ENCODE measurements around the gene ATG16L2.

Gene ATG16L2

GRCh38 chr11:72814286-72815109, at the start of gene ATG16L2:
ATG16L2 (plus strand) TSS chr11:72814411; CDS start chr11:72814446, 35 bp downstream.
- DNase-seq (ENCODE audit: low spot score): peak; percentile 95

GRCh38 chr11:72764503-72764902, 49.7 kb upstream of the ATG16L2 start:
- DNase-seq (ENCODE audit: low spot score): peak; percentile 86

GRCh38 chr11:72766152-72766902, 47.9 kb upstream of the ATG16L2 start:
- DNase-seq (ENCODE audit: low spot score): no peak

GRCh38 chr11:72767203-72768062, 46.8 kb upstream of the ATG16L2 start:
- no peak for DNase-seq (ENCODE audit: low spot score)

GRCh38 chr11:72768581-72768980, 45.6 kb upstream of the ATG16L2 start:
- no peak for DNase-seq (ENCODE audit: low spot score)

GRCh38 chr11:72769680-72770079, 44.5 kb upstream of the ATG16L2 start:
- no peak for DNase-seq (ENCODE audit: low spot score)

GRCh38 chr11:72770799-72771198, 43.4 kb upstream of the ATG16L2 start:
- DNase-seq (ENCODE audit: low spot score): no peak

GRCh38 chr11:72771507-72771906, 42.7 kb upstream of the ATG16L2 start:
- DNase-seq (ENCODE audit: low spot score): no peak

GRCh38 chr11:72772059-72772458, 42.2 kb upstream of the ATG16L2 start:
- DNase-seq (ENCODE audit: low spot score): no peak

- DNase-seq (ENCODE audit: low spot score): no peak
Measured at GRCh38 chr11:72773291-72773690, 40.9 kb upstream of the ATG16L2 start.

GRCh38 chr11:72773696-72774095, 40.5 kb upstream of the ATG16L2 start:
- no peak for DNase-seq (ENCODE audit: low spot score)

- DNase-seq (ENCODE audit: low spot score): no peak
Measured at GRCh38 chr11:72774499-72774898, 39.7 kb upstream of the ATG16L2 start.

- DNase-seq (ENCODE audit: low spot score): no peak
Measured at GRCh38 chr11:72775288-72776110, 38.7 kb upstream of the ATG16L2 start.

GRCh38 chr11:72776117-72776843, 37.9 kb upstream of the ATG16L2 start:
- DNase-seq (ENCODE audit: low spot score): no peak

GRCh38 chr11:72776844-72777754, 37.1 kb upstream of the ATG16L2 start:
- peak; percentile 56 for DNase-seq (ENCODE audit: low spot score)

GRCh38 chr11:72777755-72778278, 36.4 kb upstream of the ATG16L2 start:
- DNase-seq (ENCODE audit: low spot score): no peak

- DNase-seq (ENCODE audit: low spot score): no peak
Measured at GRCh38 chr11:72778535-72779494, 35.4 kb upstream of the ATG16L2 start.

GRCh38 chr11:72779495-72780128, 34.6 kb upstream of the ATG16L2 start:
- no peak for DNase-seq (ENCODE audit: low spot score)

Data from iPS-NIHi11 (cell line).